IMR-90 (cell line): ENCODE results near the gene ZNF445.

ENCODE experiments used
- CEBPB ChIP-seq: IDR thresholded peaks from 2 replicates; pipeline ENCODE4 v1.6.1; 2012; ENCODE audit warnings: low read depth, low read length, improper control_type of control experiment
- CTCF ChIP-seq: conservative IDR thresholded peaks from 2 replicates; pipeline ENCODE4 v1.5.1; 2012; ENCODE audit warnings: mild to moderate bottlenecking, low read depth, low read length, improper control_type of control experiment
- POLR2A ChIP-seq: IDR thresholded peaks from 2 replicates; pipeline ENCODE4 v1.6.1; 2012; ENCODE audit warnings: mild to moderate bottlenecking, low read depth, low read length
- RCOR1 ChIP-seq: IDR thresholded peaks from 2 replicates; pipeline ENCODE4 v1.6.1; 2012; ENCODE audit warnings: mild to moderate bottlenecking, low read length, improper control_type of control experiment; ENCODE audit not compliant: insufficient replicate concordance
- RFX5 ChIP-seq: IDR thresholded peaks from 2 replicates; pipeline ENCODE4 v1.8.0; 2012; ENCODE audit warnings: low read depth, mild to moderate bottlenecking, low read length, moderate library complexity

DNA sequence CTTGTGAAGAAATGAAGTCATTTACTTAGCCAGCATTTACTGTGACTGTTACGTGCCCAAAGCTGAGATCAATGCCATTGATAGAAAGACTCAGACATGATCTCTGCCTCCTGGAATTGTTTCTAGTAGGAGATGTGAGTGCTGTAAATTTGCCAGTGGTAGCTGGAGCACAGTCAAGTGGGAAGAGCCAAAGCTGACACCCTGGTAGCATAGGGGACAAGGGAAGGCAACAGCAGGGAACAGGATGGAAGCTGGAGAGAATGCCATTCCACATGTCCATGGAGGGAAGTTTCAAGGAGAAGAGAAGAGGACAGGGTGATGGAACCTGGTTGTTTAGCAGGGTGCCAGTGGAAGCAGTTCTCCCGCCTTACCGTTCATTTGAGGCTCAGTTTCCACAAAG, 74.9 kb downstream of the ZNF445 start:
- TF ChIP-seq POLR2A = no peak
- TF ChIP-seq RCOR1 = no peak
- TF ChIP-seq CTCF = no peak
- no peak for TF ChIP-seq CEBPB
- TF ChIP-seq RFX5 = no peak
